Mammary epithelial cell (primary cell): ENCODE data around the gene QSOX2.

Experiments used
- CTCF ChIP-seq, 2 donors: IDR thresholded peaks in 1 of 2; conservative IDR thresholded peaks in 1 of 2; 2 replicates each; pipeline ENCODE4 v1.5.1; 2011 to 2012; ENCODE audit warnings: inconsistent platforms in 2 of 2, low read length in 2 of 2, mild to moderate bottlenecking in 2 of 2, control low read depth in 1 of 2, low read depth in 1 of 2; ENCODE audit not compliant: insufficient read depth in 1 of 2; ENCODE audit errors: extremely low read depth in 1 of 2
- EZH2 ChIP-seq: IDR thresholded peaks from 2 replicates; pipeline ENCODE4 v1.6.1; 2012; ENCODE audit warnings: low read length, inconsistent platforms, borderline replicate concordance

DNA sequence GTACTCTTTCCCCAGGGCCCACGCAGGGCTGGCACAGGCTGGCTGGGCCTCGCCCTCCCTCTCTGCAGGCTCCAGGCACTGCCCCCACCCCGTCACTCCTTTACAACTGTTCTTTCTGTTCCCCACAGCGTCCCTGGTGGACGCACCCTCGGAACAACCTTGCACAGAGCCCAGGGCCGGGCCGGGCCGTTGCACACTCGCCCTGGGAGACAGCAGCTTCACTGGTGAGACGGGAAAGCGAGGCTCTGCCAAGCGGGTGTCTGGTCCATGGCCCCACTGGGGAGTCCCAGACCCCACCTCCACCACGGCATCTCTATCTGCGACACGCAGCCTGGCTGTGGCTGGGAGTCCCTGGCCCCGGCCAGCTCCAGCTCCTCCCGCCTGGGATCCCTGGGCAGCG, 18.4 kb upstream of the QSOX2 start:
- TF ChIP-seq CTCF (conservative IDR thresholded peaks at IDR 0.05 in 1 of 2, IDR thresholded peaks at IDR 0.05 in 1 of 2; ENCODE audit: extremely low read depth in 1 of 2, insufficient read depth in 1 of 2, low read depth in 1 of 2, low read length in 2 of 2): no peak
- no peak for TF ChIP-seq EZH2
